Natural killer cell treated with Interleukin-12 subunit alpha and Interleukin-12 subunit beta and Interleukin-15 and Interleukin-18, amount 100 ng/mL, for 72 hours (primary cell): Measurements from ENCODE around the gene DNAH11. TPM values are rescaled to one million over a fixed set of nuclear protein-coding genes. Genes with fewer than 3 reads are reported as not detected.
"Not testable (repeated sequence)": the region's sequence is repeated elsewhere in the genome, so short reads cannot be mapped to it uniquely, and the experiment has no call there.

ENCODE experiments used
- ATAC-seq, 2 donors: fragments of 150-1000 bp; cut with Tn5 transposase in 1 of 2; sonication (Bioruptor Pico), chemical (Tn5 transposase) in 1 of 2; 2 replicates each; pipeline ENCODE4 v1.10.0; 2021
- DNase-seq: peaks from one replicate; pipeline ENCODE4 v3.0.0; 2022; ENCODE audit warnings: low spot score
- H3K27ac Mint-ChIP-seq, 2 donors: 1 replicate in 1 of 2; 2 replicates in 1 of 2; pipeline ENCODE4 v1.8.0; 2022; ENCODE audit warnings: mixed read lengths in 2 of 2, mild to moderate bottlenecking in 1 of 2, moderate library complexity in 1 of 2
- H3K27me3 Mint-ChIP-seq, 2 donors: 1 replicate in 1 of 2; 2 replicates in 1 of 2; pipeline ENCODE4 v1.8.0; 2022; ENCODE audit warnings: mixed read lengths in 2 of 2
- H3K36me3 Mint-ChIP-seq: one replicate; pipeline ENCODE4 v1.8.0; 2022; ENCODE audit warnings: mixed read lengths
- H3K4me1 Mint-ChIP-seq, 2 donors: 1 replicate in 1 of 2; 2 replicates in 1 of 2; pipeline ENCODE4 v1.8.0; 2022; ENCODE audit warnings: low read depth in 2 of 2, mixed read lengths in 2 of 2, mild to moderate bottlenecking in 1 of 2
- H3K4me3 Mint-ChIP-seq: one replicate; pipeline ENCODE4 v1.8.0; 2022; ENCODE audit warnings: mixed read lengths
- H3K9me3 Mint-ChIP-seq: 2 replicates; pipeline ENCODE4 v1.8.0; 2022; ENCODE audit warnings: mixed read lengths
- total RNA-seq, 2 donors: library from RNA; stranded (reverse); gene quantifications; one replicate each; pipeline ENCODE4 v1.2.3, GENCODE V29; 2022

DNAH11 gene
- total RNA-seq, 2 donors from 2014 or later, result 0.05 to 0.45 TPM

DNA sequence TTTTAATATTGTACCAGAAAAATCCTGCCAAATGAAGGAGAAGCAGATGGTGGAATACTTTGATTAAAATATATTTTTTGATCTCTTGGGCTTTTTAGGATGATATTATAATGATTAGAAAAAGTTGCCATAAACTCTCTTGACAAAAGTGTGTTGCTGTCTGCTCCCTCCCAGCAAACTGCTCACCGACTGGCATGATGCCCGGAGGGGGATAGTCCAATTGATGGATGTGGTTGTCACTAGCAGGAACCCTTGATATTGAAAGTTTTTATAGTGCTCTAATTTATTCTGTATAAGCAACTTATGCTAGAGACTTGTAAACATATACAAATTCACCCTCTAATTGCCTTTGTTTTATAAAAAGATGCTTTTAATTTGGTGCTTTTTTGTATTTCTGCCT lies 114.0 kb downstream of the DNAH11 start:
- ATAC-seq (no peak), DNase-seq (no peak)
- Mint-ChIP-seq H3K36me3 (no peaks in the 10 kb centered on the region), H3K4me1 (no peaks in the 10 kb centered on the region), H3K4me3 (no peak overlapping the region), H3K27me3 (peaks cover 10 to 24% of the 10 kb centered on the region in 2 donors), H3K9me3 (no peaks in the 10 kb centered on the region), H3K27ac (no peak overlapping the region)

- H3K4me1 Mint-ChIP-seq, result peaks cover 0 to 7% of the 10 kb centered on the region in 2 donors
Observed at GRCh38 chr7:21670496-21670895, 127.7 kb downstream of the DNAH11 start.

GRCh38 chr7:21671859-21672258 lies 129.0 kb downstream of the DNAH11 start:
- Mint-ChIP-seq H3K9me3 (no peaks in the 10 kb centered on the region), H3K36me3 (no peaks in the 10 kb centered on the region), H3K4me1 (peaks cover 0 to 7% of the 10 kb centered on the region in 2 donors), H3K27me3 (peaks cover 2 to 6% of the 10 kb centered on the region in 2 donors), H3K27ac (no peak overlapping the region), H3K4me3 (no peak overlapping the region)
- ATAC-seq, result peak in 1 of 2 donors; percentile 61
- no peak for DNase-seq

More at GRCh38 chr7:21670496-21670895, 127.7 kb downstream of the DNAH11 start:
- DNase-seq (no peak), ATAC-seq (no peak)
- no peaks in the 10 kb centered on the region for H3K9me3 Mint-ChIP-seq
- no peak overlapping the region for H3K27ac Mint-ChIP-seq
- H3K4me3 Mint-ChIP-seq, result no peak overlapping the region
- H3K27me3 Mint-ChIP-seq, result peaks cover 2 to 6% of the 10 kb centered on the region in 2 donors
- H3K36me3 Mint-ChIP-seq, result no peaks in the 10 kb centered on the region

- Mint-ChIP-seq H3K4me1 (peaks cover 0 to 7% of the 10 kb centered on the region in 2 donors), H3K27ac (no peak overlapping the region), H3K36me3 (no peaks in the 10 kb centered on the region), H3K9me3 (no peaks in the 10 kb centered on the region), H3K4me3 (no peak overlapping the region), H3K27me3 (peaks cover 0 to 17% of the 10 kb centered on the region in 2 donors)
- no peak for DNase-seq
- no peak for ATAC-seq
Observed at GRCh38 chr7:21675255-21675654, 132.4 kb downstream of the DNAH11 start.

DNA sequence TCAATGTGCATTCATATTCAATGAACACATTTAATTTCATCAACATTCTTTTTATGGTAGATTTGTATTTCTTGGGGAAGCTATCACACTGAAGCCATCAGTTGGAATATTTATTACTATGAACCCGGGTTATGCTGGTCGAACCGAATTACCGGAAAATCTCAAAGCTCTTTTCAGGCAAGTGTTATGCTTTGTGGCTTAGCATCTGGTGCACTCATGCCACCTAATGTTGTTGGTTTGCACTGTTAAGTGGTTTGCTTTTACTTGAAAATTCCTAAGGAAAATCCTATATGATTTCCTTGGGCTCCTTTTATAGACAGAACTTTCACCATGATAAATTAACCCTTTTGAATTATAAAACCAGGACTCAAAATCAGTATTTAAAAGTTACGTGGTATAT lies 147.9 kb downstream of the DNAH11 start:
- no peak for ATAC-seq
- H3K27me3 Mint-ChIP-seq, result peaks cover 8 to 19% of the 10 kb centered on the region in 2 donors
- H3K27ac Mint-ChIP-seq, result no peak overlapping the region
- no peaks in the 10 kb centered on the region for H3K36me3 Mint-ChIP-seq
- no peaks in the 10 kb centered on the region for H3K9me3 Mint-ChIP-seq
- no peak for DNase-seq
- no peaks in the 10 kb centered on the region for H3K4me1 Mint-ChIP-seq
- no peak overlapping the region for H3K4me3 Mint-ChIP-seq

DNA sequence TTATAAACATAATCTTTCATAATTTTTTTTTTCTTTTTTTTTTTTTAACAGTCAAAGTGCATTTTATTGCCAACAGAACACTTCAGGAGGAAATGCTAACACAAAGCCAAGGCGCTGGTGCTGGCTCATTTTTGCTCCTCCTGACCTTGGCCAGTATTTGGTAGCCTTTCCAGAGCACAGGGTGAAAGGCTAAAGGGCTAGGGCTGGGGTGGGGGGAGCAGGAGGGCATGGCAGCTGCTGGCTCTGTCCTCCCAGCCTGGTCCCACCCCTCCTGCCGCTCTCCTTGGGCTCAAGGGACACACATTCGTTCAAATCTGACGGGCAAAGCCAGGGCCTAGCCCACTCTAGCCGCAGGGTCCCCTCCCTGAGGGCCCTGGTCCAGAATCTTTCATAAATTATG lies 148.3 kb downstream of the DNAH11 start:
- DNase-seq, H3K36me3 Mint-ChIP-seq, H3K9me3 Mint-ChIP-seq, H3K4me1 Mint-ChIP-seq, H3K27ac Mint-ChIP-seq, ATAC-seq, H3K4me3 Mint-ChIP-seq: not testable (repeated sequence)
- H3K27me3 Mint-ChIP-seq, result peaks cover 8 to 19% of the 10 kb centered on the region in 2 donors

- DNase-seq, H3K27ac Mint-ChIP-seq, ATAC-seq, H3K4me1 Mint-ChIP-seq, H3K4me3 Mint-ChIP-seq, H3K9me3 Mint-ChIP-seq, H3K36me3 Mint-ChIP-seq: not testable (repeated sequence)
- H3K27me3 Mint-ChIP-seq, result peaks cover 0 to 12% of the 10 kb centered on the region in 2 donors
Observed at GRCh38 chr7:21700587-21700986, 157.7 kb downstream of the DNAH11 start.

DNA sequence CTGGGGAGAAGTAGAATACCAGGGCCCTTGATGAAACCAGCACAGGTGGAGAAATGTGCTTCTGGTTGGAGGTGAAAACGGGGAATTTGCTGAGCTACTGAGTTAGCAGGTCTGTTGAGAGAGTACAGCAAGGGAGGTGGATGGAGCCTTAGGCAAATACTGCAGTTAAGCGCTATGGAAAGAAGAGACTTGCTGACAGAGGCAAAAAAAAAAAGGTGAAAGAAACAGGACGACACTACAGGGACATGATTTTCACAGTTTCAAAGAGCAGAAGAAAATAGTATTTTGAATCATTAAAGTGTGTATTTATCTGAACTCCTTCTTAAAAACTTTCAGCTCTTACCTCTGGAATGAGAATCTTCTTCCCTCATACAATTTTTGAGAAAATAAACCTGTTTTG lies 159.5 kb downstream of the DNAH11 start:
- H3K9me3 Mint-ChIP-seq, result no peaks in the 10 kb centered on the region
- no peaks in the 10 kb centered on the region for H3K36me3 Mint-ChIP-seq
- no peaks in the 10 kb centered on the region for H3K4me1 Mint-ChIP-seq
- DNase-seq, result no peak
- ATAC-seq, result no peak
- H3K27me3 Mint-ChIP-seq, result peaks cover 0 to 12% of the 10 kb centered on the region in 2 donors
- no peak overlapping the region for H3K27ac Mint-ChIP-seq
- H3K4me3 Mint-ChIP-seq, result no peak overlapping the region

DNA sequence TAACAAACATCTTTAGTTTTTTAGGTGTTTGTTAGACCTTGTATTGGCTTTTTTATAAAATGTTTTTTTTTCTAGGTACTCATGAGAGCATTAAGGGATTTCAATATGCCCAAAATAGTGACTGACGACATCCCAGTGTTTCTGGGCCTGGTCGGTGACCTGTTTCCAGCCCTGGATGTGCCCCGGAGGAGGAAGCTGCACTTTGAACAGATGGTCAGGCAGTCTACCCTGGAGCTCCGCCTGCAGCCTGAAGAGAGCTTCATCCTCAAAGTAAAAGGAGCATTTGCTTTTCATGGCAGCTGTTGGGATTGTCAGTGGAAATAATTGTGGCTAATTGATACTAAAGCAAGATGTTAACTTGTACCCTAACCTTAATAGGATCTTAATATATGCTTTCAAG lies 161.5 kb downstream of the DNAH11 start:
- Mint-ChIP-seq H3K9me3 (no peaks in the 10 kb centered on the region), H3K4me3 (no peak overlapping the region), H3K36me3 (no peaks in the 10 kb centered on the region), H3K27me3 (peaks cover 8 to 20% of the 10 kb centered on the region in 2 donors), H3K4me1 (no peaks in the 10 kb centered on the region), H3K27ac (no peak overlapping the region)
- no peak for DNase-seq
- no peak for ATAC-seq

- no peak overlapping the region for H3K27ac Mint-ChIP-seq
- no peak overlapping the region for H3K4me3 Mint-ChIP-seq
- ATAC-seq (no peak), DNase-seq (no peak)
- no peaks in the 10 kb centered on the region for H3K36me3 Mint-ChIP-seq
- H3K27me3 Mint-ChIP-seq, result peaks cover 13 to 25% of the 10 kb centered on the region in 2 donors
- no peaks in the 10 kb centered on the region for H3K9me3 Mint-ChIP-seq
- no peaks in the 10 kb centered on the region for H3K4me1 Mint-ChIP-seq
Observed at GRCh38 chr7:21706131-21706530, 163.3 kb downstream of the DNAH11 start.

DNA sequence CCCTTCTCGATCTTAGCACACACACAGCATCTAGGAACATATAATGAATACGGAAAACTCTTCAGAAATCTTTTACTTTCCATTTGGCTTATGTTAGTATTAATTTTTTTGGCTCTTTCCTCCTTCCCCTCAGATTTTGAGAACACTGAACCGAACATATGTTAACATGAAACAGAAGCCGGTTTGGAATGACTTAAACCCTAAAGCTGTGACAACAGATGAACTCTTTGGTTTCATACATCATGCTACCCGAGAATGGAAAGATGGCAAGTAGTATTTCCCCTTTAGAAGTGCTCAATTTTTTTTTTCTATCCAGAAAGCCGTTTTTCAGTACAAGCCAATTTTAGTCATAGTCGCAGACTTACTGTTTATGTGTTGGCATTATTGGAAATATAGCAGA lies 164.7 kb downstream of the DNAH11 start:
- H3K4me3 Mint-ChIP-seq, result no peak overlapping the region
- H3K9me3 Mint-ChIP-seq, result no peaks in the 10 kb centered on the region
- H3K27me3 Mint-ChIP-seq, result peaks cover 16 to 22% of the 10 kb centered on the region in 2 donors
- no peaks in the 10 kb centered on the region for H3K36me3 Mint-ChIP-seq
- ATAC-seq (no peak), DNase-seq (no peak)
- no peak overlapping the region for H3K27ac Mint-ChIP-seq
- no peaks in the 10 kb centered on the region for H3K4me1 Mint-ChIP-seq

GRCh38 chr7:21708096-21708495 lies 165.3 kb downstream of the DNAH11 start:
- no peak overlapping the region for H3K27ac Mint-ChIP-seq
- no peak overlapping the region for H3K4me3 Mint-ChIP-seq
- peaks cover 16 to 23% of the 10 kb centered on the region in 2 donors for H3K27me3 Mint-ChIP-seq
- H3K9me3 Mint-ChIP-seq, result no peaks in the 10 kb centered on the region
- no peaks in the 10 kb centered on the region for H3K4me1 Mint-ChIP-seq
- no peak for ATAC-seq
- DNase-seq, result no peak
- H3K36me3 Mint-ChIP-seq, result no peaks in the 10 kb centered on the region

DNA sequence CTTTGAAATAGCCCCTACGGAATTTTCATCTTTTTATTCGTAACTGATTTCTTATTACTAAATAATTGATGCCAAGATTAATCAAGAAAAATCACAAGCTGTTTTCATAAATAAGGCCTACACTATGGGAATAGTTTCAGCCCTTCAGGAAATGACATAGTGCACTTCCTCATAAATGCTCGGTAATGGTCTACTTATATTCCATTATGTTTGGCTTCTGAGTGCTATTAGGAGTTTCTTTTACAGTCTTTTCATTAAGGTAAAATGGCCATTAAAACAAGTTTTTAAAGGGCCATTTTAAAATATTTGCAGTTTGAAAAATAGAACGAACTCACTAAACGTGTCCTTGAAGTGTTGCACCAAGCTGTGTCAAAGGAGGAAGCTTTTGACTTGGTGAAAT lies 174.5 kb downstream of the DNAH11 start:
- no peak for ATAC-seq

GRCh38 chr7:21718391-21718790 lies 175.6 kb downstream of the DNAH11 start:
- DNase-seq, result no peak
- no peaks in the 10 kb centered on the region for H3K36me3 Mint-ChIP-seq
- H3K9me3 Mint-ChIP-seq, result peaks cover under 1% of the 10 kb centered on the region
- no peak overlapping the region for H3K4me3 Mint-ChIP-seq
- H3K27me3 Mint-ChIP-seq, result peaks cover 10 to 29% of the 10 kb centered on the region in 2 donors
- no peak for ATAC-seq
- no peak overlapping the region for H3K27ac Mint-ChIP-seq
- H3K4me1 Mint-ChIP-seq, result no peaks in the 10 kb centered on the region

More for the DNA sequence above, 174.5 kb downstream of the DNAH11 start:
- Mint-ChIP-seq H3K9me3 (peaks cover 2% of the 10 kb centered on the region), H3K27me3 (peaks cover 12 to 32% of the 10 kb centered on the region in 2 donors), H3K36me3 (no peaks in the 10 kb centered on the region), H3K27ac (no peak overlapping the region), H3K4me3 (no peak overlapping the region), H3K4me1 (no peaks in the 10 kb centered on the region)
- DNase-seq, result no peak

- H3K9me3 Mint-ChIP-seq, result no peaks in the 10 kb centered on the region
- no peak overlapping the region for H3K27ac Mint-ChIP-seq
- no peaks in the 10 kb centered on the region for H3K36me3 Mint-ChIP-seq
- H3K27me3 Mint-ChIP-seq, result peaks cover 8 to 19% of the 10 kb centered on the region in 2 donors
- no peak for DNase-seq
- no peak for ATAC-seq
- no peak overlapping the region for H3K4me3 Mint-ChIP-seq
- H3K4me1 Mint-ChIP-seq, result no peaks in the 10 kb centered on the region
Observed at GRCh38 chr7:21719846-21720245, 177.0 kb downstream of the DNAH11 start.
